ENCODE results near the gene DHRS7C. TPM values are rescaled to one million over a fixed set of nuclear protein-coding genes. Genes with fewer than 3 reads are reported as not detected.

The DHRS7C gene
- total and polyA plus RNA-seq, 8 donors, result not detected

DNA sequence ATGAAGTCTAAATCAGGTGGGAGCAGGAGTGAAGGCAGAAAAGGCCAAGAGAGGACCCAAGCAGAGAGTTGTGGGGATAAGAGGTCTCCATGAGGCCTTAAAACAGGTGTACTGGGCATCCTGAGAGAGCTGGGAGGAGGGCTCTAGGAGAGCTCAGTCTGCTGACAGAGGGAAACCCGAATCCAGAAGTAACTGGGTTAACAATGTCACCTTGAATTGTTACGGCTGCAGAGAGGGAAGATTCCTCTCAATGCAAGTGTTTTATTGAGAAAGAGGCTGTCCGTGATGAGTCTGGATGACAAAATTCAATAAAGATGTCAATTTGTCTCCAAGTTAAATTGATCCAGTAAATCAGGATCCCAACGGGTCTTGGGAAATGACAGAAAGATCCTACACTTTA, 8.3 kb downstream of the DHRS7C start:
- intact Hi-C loops (cut with DNase I; ENCODE audit: low total_unique reads), result no loop called here
- Histone ChIP-seq H3K9me3 (no peaks in the 10 kb centered on the region), H3K27me3 (peaks cover 0 to 14% (median 0%) of the 10 kb centered on the region in 3 donors), H3K4me3 (no peak overlapping the region), H3K4me1 (no peaks in the 10 kb centered on the region), H3K27ac (no peak overlapping the region), H3K36me3 (no peaks in the 10 kb centered on the region)
- TF ChIP-seq, protein P1, sequence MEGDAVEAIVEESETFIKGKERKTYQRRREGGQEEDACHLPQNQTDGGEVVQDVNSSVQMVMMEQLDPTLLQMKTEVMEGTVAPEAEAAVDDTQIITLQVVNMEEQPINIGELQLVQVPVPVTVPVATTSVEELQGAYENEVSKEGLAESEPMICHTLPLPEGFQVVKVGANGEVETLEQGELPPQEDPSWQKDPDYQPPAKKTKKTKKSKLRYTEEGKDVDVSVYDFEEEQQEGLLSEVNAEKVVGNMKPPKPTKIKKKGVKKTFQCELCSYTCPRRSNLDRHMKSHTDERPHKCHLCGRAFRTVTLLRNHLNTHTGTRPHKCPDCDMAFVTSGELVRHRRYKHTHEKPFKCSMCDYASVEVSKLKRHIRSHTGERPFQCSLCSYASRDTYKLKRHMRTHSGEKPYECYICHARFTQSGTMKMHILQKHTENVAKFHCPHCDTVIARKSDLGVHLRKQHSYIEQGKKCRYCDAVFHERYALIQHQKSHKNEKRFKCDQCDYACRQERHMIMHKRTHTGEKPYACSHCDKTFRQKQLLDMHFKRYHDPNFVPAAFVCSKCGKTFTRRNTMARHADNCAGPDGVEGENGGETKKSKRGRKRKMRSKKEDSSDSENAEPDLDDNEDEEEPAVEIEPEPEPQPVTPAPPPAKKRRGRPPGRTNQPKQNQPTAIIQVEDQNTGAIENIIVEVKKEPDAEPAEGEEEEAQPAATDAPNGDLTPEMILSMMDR (IDR thresholded peaks at IDR 0.05), result no peak
- TF ChIP-seq POLR2A (IDR thresholded peaks at IDR 0.05) (no peak), EP300 (IDR thresholded peaks at IDR 0.05) (no peak), POLR2AphosphoS5 (IDR thresholded peaks at IDR 0.05) (no peak)
- WGBS, 5 donors, result 64 to 80% (median 76%) methylated on average over 4 of the region's 4 CpGs
- no peak for DNase-seq

DNA sequence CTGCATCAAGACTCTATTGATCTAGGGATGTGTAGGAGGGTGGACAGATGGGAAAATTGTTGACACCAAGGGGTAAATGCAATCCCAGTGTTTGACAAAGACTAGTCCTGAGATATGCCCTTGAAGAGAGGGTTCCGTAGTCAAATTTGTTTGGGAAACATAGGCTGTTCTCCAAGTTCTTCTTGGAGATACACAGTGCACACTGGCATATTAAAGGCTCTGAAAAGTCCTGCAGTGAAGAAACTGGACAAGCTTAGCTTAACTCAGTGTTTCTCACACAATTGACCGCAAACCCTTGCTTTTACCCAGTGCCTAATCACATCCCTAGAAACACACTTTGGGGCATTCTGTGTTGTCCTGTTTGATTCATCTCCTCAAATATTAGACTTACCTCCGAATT, 10.8 kb downstream of the DHRS7C start:
- peaks cover 0 to 20% (median 0%) of the 10 kb centered on the region in 3 donors for H3K27me3 ChIP-seq
- H3K36me3 ChIP-seq, result no peaks in the 10 kb centered on the region
- WGBS, 5 donors, result 80 to 89% (median 86%) methylated on average over 3 of the region's 3 CpGs
- intact Hi-C loops (cut with DNase I; ENCODE audit: low total_unique reads), result no loop called here
- TF ChIP-seq EP300 (IDR thresholded peaks at IDR 0.05) (no peak), POLR2AphosphoS5 (IDR thresholded peaks at IDR 0.05) (no peak)
- TF ChIP-seq, protein P1 (IDR thresholded peaks at IDR 0.05), result no peak
- H3K4me3 ChIP-seq, result no peak overlapping the region
- no peaks in the 10 kb centered on the region for H3K9me3 ChIP-seq
- H3K4me1 ChIP-seq, result no peaks in the 10 kb centered on the region
- no peak for DNase-seq
- no peak overlapping the region for H3K27ac ChIP-seq

DNA sequence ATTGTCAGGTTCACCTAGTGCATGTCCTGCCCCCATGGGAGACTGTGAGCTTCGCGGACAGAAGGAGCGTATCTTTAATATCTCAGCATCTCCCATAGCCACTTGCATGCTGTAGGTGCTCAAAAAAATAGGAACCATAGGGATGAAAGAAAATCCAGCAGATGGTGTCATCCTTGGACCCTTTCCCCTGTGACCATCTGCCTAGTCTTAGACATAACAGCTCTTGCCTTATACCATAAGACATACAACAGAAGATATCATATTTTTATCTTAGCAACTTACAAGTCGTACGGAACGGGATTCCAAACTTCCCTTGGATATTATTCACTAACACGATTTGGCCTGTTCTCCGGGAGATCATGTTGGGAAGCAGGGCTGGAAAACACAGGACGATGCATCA, 14.5 kb downstream of the DHRS7C start:
- Histone ChIP-seq H3K4me1 (no peaks in the 10 kb centered on the region), H3K4me3 (no peak overlapping the region), H3K27me3 (peaks cover 0 to 12% (median 0%) of the 10 kb centered on the region in 3 donors), H3K36me3 (no peaks in the 10 kb centered on the region), H3K9me3 (no peaks in the 10 kb centered on the region), H3K27ac (no peak overlapping the region)
- 86 to 95% (median 89%) methylated on average over 9 of the region's 9 CpGs for WGBS, 5 donors
- no peak for DNase-seq
- TF ChIP-seq EP300 (IDR thresholded peaks at IDR 0.05), result no peak
- TF ChIP-seq, protein P1 (IDR thresholded peaks at IDR 0.05), result no peak
- no peak for TF ChIP-seq POLR2AphosphoS5 (IDR thresholded peaks at IDR 0.05)
- TF ChIP-seq POLR2A (IDR thresholded peaks at IDR 0.05), result no peak
- intact Hi-C loops (cut with DNase I; ENCODE audit: low total_unique reads), result no loop called here

DNA sequence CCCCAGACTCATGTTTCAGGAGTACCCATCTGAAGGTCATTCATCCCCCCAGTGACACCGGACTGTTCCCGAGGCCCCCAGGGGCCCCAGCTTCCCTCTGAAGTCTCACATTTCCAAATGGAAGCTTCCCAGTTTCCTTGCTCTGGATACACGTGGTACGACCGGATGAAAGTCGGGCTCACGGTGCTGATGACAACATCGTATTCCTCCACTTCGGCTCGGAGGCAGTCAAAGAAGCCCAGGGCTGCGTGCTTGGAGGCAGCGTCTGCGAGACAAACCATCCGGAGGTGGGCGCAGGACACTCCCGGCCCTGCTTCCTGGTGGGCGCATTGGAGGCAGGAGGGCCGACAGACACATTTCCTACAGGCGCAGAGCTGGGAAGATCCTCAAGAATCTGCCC, 18.7 kb downstream of the DHRS7C start:
- intact Hi-C loops (cut with DNase I; ENCODE audit: low total_unique reads), result no loop called here
- Histone ChIP-seq H3K27ac (no peak overlapping the region), H3K4me3 (no peak overlapping the region), H3K27me3 (peaks cover 0 to 27% (median 0%) of the 10 kb centered on the region in 3 donors), H3K4me1 (no peaks in the 10 kb centered on the region), H3K36me3 (no peaks in the 10 kb centered on the region), H3K9me3 (no peaks in the 10 kb centered on the region)
- DNase-seq, result no peak
- TF ChIP-seq POLR2A (IDR thresholded peaks at IDR 0.05) (no peak), EP300 (IDR thresholded peaks at IDR 0.05) (no peak), POLR2AphosphoS5 (IDR thresholded peaks at IDR 0.05) (no peak)
- TF ChIP-seq, protein P1 (IDR thresholded peaks at IDR 0.05), result no peak
- WGBS, 5 donors, result 76 to 87% (median 82%) methylated on average over 14 to 19 of the region's 19 CpGs

Measured in stomach (tissue), 9 donors.